Naive B cell (primary cell): ENCODE results near the gene CYP19A1. TPM values are rescaled to one million over a fixed set of nuclear protein-coding genes. Genes with fewer than 3 reads are reported as not detected.
A peak's percentile ranks its signal among the peaks of the same experiment; 100 is the strongest.

Experiments used
- ATAC-seq, 2 donors: fragments of 150-1000 bp; cut with Tn5 transposase; 2 replicates each; pipeline ENCODE4 v1.10.0; 2021; ENCODE audit warnings: low read depth in 2 of 2, mild to moderate bottlenecking in 2 of 2, moderate library complexity in 2 of 2
- DNase-seq: peaks from one replicate; pipeline ENCODE4 v3.0.0; 2022
- H3K27ac Mint-ChIP-seq, 6 donors: one replicate each; pipeline ENCODE4 v1.8.0; 2020 to 2022; ENCODE audit warnings: mild to moderate bottlenecking in 6 of 6, mixed read lengths in 6 of 6, moderate library complexity in 5 of 6, inconsistent platforms in 2 of 6
- H3K27me3 Mint-ChIP-seq, 3 donors: one replicate each; pipeline ENCODE4 v1.8.0; 2021 to 2022; ENCODE audit warnings: mixed read lengths in 3 of 3, mild to moderate bottlenecking in 1 of 3
- H3K36me3 Mint-ChIP-seq, 2 donors: one replicate each; pipeline ENCODE4 v1.8.0; 2020 to 2022; ENCODE audit warnings: mixed read lengths in 2 of 2, inconsistent platforms in 1 of 2, mild to moderate bottlenecking in 1 of 2
- H3K4me1 Mint-ChIP-seq, 3 donors: one replicate each; pipeline ENCODE4 v1.8.0; 2020 to 2022; ENCODE audit warnings: mixed read lengths in 3 of 3, inconsistent platforms in 1 of 3, mild to moderate bottlenecking in 1 of 3, moderate library complexity in 1 of 3
- H3K4me3 Mint-ChIP-seq, 8 donors: one replicate each; pipeline ENCODE4 v1.8.0; 2020 to 2022; ENCODE audit warnings: mild to moderate bottlenecking in 8 of 8, mixed read lengths in 8 of 8, moderate library complexity in 8 of 8, inconsistent platforms in 2 of 8
- H3K9me3 Mint-ChIP-seq, 7 donors: one replicate each; pipeline ENCODE4 v1.8.0; 2020 to 2022; ENCODE audit warnings: mixed read lengths in 7 of 7, mild to moderate bottlenecking in 5 of 7, inconsistent platforms in 2 of 7, moderate library complexity in 1 of 7
- polyA plus RNA-seq, 6 donors: library from polyadenylated mRNA; unstranded; fragments of 300-500 nt; fragmentation: Illumina TruSeq; gene quantifications; one replicate each; pipeline ENCODE4 v1.2.3, GENCODE V29; 2021; ENCODE audit warnings: low read depth in 6 of 6

Gene CYP19A1
- polyA plus RNA-seq, 6 donors from 2014 or later, result not detected

DNA sequence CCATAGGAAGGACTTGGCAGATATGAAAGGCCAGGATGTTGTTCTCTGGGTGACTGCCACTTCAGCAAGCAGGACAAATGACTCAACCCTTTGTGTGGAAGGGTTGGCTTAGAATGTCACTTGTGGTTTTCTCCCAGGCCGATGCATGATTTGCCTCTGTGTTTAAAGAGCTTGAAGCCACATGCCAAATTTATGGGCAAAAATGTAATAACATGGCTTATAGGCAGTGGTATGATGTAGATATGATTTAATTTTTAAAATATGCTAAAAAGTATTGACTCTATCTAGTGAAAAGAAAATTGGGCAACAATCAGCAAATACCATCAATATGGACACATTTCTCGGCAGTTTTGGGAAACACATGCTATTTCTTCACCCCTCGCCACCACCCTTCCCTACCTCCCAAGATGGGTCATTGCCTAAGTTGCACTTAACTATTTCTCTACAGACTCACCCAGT, 114.6 kb downstream of the CYP19A1 start:
- Mint-ChIP-seq H3K27ac (no peak overlapping the region), H3K9me3 (no peaks in the 10 kb centered on the region), H3K4me3 (no peak overlapping the region), H3K27me3 (peaks cover 13 to 21% (median 19%) of the 10 kb centered on the region in 3 donors), H3K36me3 (no peaks in the 10 kb centered on the region), H3K4me1 (no peaks in the 10 kb centered on the region)
- no peak for ATAC-seq
- DNase-seq, result no peak

DNA sequence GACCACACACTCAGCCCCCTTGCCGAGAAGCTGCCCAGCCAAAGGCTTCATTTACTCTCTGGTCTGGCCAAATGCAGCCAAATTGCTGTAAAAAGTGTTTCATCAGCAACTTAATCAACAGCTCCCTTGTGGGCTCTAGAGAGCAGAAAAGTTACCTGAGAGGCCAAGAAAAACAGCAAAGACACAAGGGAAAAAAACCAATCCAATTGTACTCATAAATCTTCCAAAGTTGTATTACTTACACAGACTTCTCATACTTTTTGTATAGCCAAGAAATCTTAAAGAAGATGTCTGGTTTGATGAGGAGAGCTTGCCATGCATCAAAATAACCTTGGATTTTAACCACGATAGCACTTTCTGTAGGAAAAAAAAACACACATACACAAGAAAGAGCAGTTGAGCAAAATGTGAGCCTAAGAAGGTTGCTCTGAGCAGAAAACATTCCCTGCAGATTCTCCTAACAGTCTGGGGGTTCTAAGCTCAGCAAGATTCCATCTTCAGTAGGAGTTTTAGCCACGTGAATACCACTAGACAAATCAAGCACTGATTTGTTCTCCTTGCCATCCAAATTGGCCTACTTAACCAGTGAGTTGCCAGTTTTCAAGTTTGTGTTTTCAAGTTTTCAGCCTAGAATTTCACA, 120.0 kb downstream of the CYP19A1 start:
- no peak overlapping the region for H3K4me3 Mint-ChIP-seq
- H3K27ac Mint-ChIP-seq, result no peak overlapping the region
- DNase-seq, result no peak
- H3K9me3 Mint-ChIP-seq, result no peaks in the 10 kb centered on the region
- H3K36me3 Mint-ChIP-seq, result no peaks in the 10 kb centered on the region
- peaks cover 18 to 30% (median 28%) of the 10 kb centered on the region in 3 donors for H3K27me3 Mint-ChIP-seq
- no peaks in the 10 kb centered on the region for H3K4me1 Mint-ChIP-seq
- no peak for ATAC-seq

DNA sequence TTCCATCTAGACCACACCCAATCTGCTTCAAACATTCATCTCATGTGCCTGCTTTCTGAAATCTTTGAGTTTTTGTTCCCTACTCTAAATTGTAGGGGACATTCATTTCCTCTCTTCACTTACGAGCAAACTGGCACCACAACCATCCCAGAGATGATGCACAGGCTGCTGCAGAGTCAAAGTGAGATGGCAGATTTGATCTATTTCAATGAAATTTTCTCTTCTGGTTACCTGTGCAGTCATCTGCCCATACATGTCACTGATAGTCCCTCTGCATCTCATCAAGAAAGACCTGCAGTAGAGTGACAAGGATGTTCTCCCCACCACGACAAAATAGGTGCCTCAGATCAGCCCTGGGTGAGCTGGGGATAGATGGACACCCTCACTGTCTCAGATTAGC, 125.5 kb downstream of the CYP19A1 start:
- no peak for DNase-seq
- Mint-ChIP-seq H3K4me3 (no peak overlapping the region), H3K36me3 (no peaks in the 10 kb centered on the region), H3K27ac (no peak overlapping the region), H3K4me1 (no peaks in the 10 kb centered on the region), H3K27me3 (peaks cover 15 to 28% (median 21%) of the 10 kb centered on the region in 3 donors), H3K9me3 (peaks cover 0 to 2% (median 0%) of the 10 kb centered on the region in 7 donors)
- no peak for ATAC-seq

DNA sequence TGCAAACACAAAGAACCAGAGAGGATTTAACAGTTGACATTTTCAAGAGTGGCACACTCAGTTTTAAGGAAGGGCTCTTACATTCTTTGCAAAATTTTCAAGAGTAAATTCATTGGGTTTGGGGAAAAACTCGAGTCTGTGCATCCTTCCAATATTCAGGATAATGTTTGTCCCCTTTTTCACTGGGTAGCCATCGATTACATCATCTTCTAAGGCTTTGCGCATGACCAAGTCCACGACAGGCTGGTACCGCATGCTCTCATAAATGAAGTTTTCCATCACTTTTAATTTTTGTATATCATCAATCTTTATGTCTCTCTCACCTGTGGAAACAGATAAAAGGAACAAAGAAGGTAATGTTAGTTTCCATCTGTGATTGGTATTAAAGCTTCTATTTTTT, 126.2 kb downstream of the CYP19A1 start:
- DNase-seq (no peak), ATAC-seq (no peak)
- Mint-ChIP-seq H3K4me3 (no peak overlapping the region), H3K36me3 (no peaks in the 10 kb centered on the region), H3K4me1 (no peaks in the 10 kb centered on the region), H3K27me3 (peaks cover 16 to 26% (median 22%) of the 10 kb centered on the region in 3 donors), H3K9me3 (peaks cover 0 to 2% (median 0%) of the 10 kb centered on the region in 7 donors), H3K27ac (no peak overlapping the region)

DNA sequence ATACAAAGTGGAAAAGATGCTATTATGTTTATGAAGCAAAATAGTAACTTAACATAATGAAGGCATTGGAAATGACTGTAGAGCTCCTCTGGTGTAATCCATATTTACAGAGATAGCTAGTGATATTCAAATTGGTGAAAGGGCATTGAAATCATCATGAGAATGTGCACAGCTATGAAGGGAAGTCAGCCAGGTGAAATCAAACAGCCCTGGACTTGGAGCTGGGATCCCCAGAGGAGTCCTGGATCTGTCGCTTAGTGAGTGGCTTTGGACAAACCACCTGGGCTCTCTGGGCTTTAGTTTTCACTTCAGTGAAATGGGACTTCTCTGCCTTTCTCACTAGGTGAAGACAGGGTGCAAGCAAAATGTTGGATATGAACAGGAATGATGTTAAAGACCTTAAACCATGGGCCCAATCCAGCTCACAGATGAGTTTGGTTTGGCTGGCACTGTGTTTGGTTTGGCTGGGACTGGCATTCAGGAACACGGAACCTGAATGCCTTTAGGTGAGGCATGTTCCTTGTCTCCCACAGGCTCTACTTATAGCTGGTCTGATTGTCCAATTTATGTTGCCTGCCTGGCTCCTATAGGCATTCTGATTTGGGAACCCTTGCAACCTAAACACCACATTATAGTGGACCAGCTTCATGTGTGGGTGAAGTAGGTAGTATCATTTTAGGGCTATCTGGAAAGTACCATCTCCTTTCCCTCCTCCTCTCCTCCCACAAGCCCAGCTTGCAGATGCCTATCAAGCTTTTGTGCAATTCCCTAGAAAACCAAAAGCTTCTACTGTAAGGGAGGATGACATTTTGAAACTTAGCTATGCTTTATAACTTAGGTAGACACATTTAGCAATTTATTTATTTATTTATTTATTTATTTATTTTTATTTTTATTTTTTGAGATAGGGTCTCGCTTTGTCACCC, 133.1 kb downstream of the CYP19A1 start:
- Mint-ChIP-seq H3K36me3 (no peaks in the 10 kb centered on the region), H3K27me3 (peaks cover 15 to 18% (median 15%) of the 10 kb centered on the region in 3 donors), H3K27ac (no peak overlapping the region), H3K9me3 (peaks cover 0 to 2% (median 0%) of the 10 kb centered on the region in 7 donors), H3K4me3 (no peak overlapping the region), H3K4me1 (no peaks in the 10 kb centered on the region)
- ATAC-seq (no peak), DNase-seq (no peak)

DNA sequence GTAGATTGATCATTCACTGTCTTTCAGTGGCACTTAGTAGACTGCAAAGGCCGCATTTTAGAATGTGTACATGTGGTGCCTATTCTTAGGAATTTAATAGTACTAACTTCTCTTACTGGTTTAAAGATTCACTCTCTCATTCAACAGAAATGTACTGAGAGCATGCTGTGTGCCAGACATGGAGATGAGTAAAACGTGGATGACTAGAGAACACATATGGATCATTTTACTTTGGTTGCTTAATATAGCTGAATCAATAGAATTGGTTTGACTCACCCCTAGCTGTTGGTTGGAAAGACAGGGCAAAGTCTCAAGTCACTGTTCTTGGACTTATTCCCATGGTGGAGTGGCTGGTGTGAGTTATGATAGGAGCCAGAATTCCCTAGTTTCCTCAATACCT, 134.6 kb downstream of the CYP19A1 start:
- ATAC-seq, result no peak
- Mint-ChIP-seq H3K36me3 (no peaks in the 10 kb centered on the region), H3K27me3 (peaks cover 19 to 22% (median 22%) of the 10 kb centered on the region in 3 donors), H3K9me3 (no peaks in the 10 kb centered on the region), H3K4me1 (no peaks in the 10 kb centered on the region), H3K4me3 (no peak overlapping the region), H3K27ac (no peak overlapping the region)
- no peak for DNase-seq

DNA sequence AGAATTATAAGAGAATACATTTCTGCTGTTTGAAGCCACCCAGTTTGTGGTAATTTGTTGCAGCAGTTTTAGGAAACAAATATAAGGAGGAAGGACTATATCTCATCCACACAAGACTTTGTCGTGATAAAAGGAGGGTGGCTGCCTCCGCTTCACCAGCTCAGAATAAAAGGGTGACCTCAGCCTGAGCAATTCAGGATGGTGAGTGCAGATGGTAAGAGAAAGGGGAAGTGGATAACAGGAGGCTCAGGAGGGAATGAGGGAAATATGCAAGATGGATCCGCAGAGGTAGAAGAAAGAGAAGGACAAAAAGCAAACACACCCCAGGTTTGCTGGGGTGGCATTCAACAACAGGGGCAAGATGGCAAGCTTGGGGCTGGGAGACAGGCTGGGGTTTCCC, 135.6 kb downstream of the CYP19A1 start:
- Mint-ChIP-seq H3K4me3 (no peak overlapping the region), H3K27ac (no peak overlapping the region), H3K27me3 (peaks cover 22 to 30% (median 25%) of the 10 kb centered on the region in 3 donors), H3K9me3 (no peaks in the 10 kb centered on the region), H3K36me3 (no peaks in the 10 kb centered on the region), H3K4me1 (no peaks in the 10 kb centered on the region)
- ATAC-seq, result no peak
- no peak for DNase-seq

DNA sequence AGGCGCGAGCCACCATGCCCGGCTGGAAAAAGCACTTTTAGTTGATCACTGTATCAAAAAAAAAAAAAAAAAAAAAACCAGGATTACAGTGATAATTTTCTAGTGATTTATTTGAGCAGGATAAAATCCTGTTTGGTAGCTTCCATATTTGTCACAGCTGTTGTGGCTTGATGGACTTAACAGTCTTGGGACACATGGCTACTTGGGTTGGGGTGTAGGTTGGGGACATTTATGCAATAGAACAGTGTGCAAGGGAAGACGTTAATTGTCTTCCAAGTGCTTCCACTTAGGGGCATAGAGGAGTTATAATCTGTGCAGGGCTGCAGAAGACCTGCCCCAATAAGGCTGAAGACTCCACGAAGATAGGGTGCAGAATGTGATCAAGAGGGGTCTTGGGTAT, 136.8 kb downstream of the CYP19A1 start:
- H3K9me3 Mint-ChIP-seq, result no peaks in the 10 kb centered on the region
- peaks cover 26 to 33% (median 29%) of the 10 kb centered on the region in 3 donors for H3K27me3 Mint-ChIP-seq
- DNase-seq, result no peak
- no peaks in the 10 kb centered on the region for H3K4me1 Mint-ChIP-seq
- H3K4me3 Mint-ChIP-seq, result no peak overlapping the region
- no peak overlapping the region for H3K27ac Mint-ChIP-seq
- no peak for ATAC-seq
- no peaks in the 10 kb centered on the region for H3K36me3 Mint-ChIP-seq

DNA sequence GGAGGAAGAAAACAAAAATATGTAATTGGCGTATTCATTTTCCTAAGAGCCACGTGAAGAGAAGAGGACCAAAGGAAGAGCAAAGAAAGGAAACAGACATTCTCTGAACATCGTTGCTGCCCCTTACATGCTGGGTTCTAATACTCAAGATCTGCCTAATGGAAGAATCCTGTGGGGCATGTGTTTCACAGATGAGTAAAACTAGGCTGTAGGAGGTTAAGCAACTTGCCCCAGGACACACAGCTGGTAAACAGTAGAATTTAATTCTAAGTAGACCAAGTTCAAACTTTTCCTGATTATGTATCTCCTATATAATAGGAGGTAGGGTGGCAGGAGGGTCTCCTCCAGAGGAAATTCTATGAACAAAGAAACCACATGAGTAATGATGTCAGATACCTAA, 137.6 kb downstream of the CYP19A1 start:
- ATAC-seq (no peak), DNase-seq (no peak)
- Mint-ChIP-seq H3K9me3 (no peaks in the 10 kb centered on the region), H3K36me3 (no peaks in the 10 kb centered on the region), H3K27me3 (peaks cover 24 to 35% (median 29%) of the 10 kb centered on the region in 3 donors), H3K4me1 (no peaks in the 10 kb centered on the region), H3K4me3 (no peak overlapping the region), H3K27ac (no peak overlapping the region)

DNA sequence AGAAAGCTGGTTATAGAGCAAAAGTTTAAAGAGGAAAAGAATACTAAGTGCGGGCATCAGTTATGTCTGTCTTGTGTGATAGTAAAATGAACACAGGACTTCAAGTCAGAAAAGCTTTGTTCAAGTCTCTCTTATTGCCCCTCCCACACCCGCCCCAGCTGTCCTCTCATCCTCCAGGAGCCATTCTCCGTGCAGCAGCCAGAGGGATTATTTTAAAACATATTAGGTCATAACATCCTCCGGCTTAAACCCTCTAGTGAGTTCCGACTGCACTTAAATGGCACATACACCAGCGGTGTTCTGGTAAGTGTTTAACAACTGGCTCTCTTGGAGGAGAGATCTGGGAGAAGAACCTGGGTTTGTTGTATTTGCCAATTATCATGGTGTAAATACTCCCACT, 138.9 kb downstream of the CYP19A1 start:
- H3K4me1 Mint-ChIP-seq, result no peaks in the 10 kb centered on the region
- H3K36me3 Mint-ChIP-seq, result no peaks in the 10 kb centered on the region
- H3K9me3 Mint-ChIP-seq, result no peaks in the 10 kb centered on the region
- no peak for ATAC-seq
- H3K27me3 Mint-ChIP-seq, result peaks cover 28 to 35% (median 31%) of the 10 kb centered on the region in 3 donors
- H3K27ac Mint-ChIP-seq, result no peak overlapping the region
- DNase-seq, result no peak
- no peak overlapping the region for H3K4me3 Mint-ChIP-seq

DNA sequence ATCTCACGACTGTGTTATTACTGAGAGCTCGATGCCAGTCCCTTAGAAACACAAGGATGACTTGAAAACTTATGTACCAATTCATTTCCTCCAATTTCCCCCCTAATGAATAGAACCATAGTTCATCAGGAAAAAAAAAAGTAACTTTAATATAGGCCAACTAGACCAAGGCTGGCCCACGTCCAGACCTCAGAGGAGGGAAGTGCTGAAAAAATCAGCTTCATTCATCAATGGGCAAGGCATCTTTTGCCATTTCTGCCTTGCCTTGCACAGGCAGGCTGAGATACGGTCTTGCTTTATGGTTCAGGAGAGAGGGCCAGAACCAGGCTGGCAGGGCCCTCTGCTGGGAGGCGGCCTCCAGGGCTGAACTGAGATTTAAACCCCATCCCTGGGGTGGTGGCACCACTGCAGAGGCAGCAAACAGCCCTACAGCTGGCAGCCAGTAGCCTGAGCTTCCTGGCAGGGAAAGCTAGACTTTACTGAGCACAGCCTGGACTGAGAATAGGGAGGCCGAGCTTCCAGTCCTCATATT, 139.6 kb downstream of the CYP19A1 start:
- no peak overlapping the region for H3K4me3 Mint-ChIP-seq
- peaks cover 35 to 42% (median 36%) of the 10 kb centered on the region in 3 donors for H3K27me3 Mint-ChIP-seq
- no peak for DNase-seq
- H3K27ac Mint-ChIP-seq, result peak overlapping the region in 1 of 6 donors; percentile 23
- ATAC-seq, result no peak
- H3K4me1 Mint-ChIP-seq, result no peaks in the 10 kb centered on the region
- H3K9me3 Mint-ChIP-seq, result no peaks in the 10 kb centered on the region
- no peaks in the 10 kb centered on the region for H3K36me3 Mint-ChIP-seq

DNA sequence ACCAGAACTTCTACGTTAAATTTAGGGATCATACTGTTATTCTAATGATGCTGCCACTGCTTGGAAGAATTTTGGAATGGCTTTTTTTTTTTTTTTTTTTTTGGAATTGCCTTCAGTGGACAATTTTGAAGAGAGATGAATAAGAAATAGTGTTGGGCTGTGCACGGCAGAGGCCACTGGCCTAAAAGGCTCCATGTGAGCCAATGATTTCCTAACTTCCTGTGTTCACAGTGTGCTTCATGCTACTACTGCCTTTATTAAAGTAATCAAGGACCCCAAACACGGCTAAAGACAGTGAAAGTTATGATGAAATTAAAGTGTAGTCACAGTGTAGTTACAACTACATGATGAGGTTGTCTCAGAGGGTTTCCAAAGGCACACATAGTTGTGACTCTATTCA, 142.9 kb downstream of the CYP19A1 start:
- peaks cover 43 to 56% (median 52%) of the 10 kb centered on the region in 3 donors for H3K27me3 Mint-ChIP-seq
- no peak overlapping the region for H3K27ac Mint-ChIP-seq
- ATAC-seq, result no peak
- no peaks in the 10 kb centered on the region for H3K36me3 Mint-ChIP-seq
- H3K9me3 Mint-ChIP-seq, result no peaks in the 10 kb centered on the region
- no peak overlapping the region for H3K4me3 Mint-ChIP-seq
- peaks cover 0 to 10% (median 6%) of the 10 kb centered on the region in 3 donors for H3K4me1 Mint-ChIP-seq
- DNase-seq, result no peak

DNA sequence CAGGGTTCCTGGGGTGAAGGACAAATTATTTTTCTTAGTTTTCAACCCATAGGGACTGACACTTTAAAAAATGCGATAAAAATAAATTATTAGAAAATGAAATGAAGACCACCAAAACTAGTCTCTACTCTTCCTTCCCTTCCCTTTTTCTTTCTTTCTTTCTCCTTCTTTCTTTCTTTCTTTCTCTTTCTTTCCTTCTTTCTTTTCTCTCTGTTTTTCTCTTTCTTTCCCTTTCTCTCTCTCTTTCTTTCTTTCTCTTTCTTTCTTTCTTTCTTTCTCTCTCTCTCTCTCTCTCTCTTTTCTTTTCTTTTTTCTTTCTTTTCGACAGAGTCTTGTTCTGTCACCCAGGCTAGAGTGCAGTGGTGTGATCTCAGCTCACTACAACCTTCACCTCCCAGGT, 144.4 kb downstream of the CYP19A1 start:
- Mint-ChIP-seq H3K4me3 (no peak overlapping the region), H3K9me3 (no peaks in the 10 kb centered on the region), H3K4me1 (peaks cover 0 to 10% (median 6%) of the 10 kb centered on the region in 3 donors), H3K36me3 (no peaks in the 10 kb centered on the region), H3K27ac (no peak overlapping the region), H3K27me3 (peaks cover 38 to 47% (median 46%) of the 10 kb centered on the region in 3 donors)
- DNase-seq (no peak), ATAC-seq (no peak)
